Osteoblast (primary cell): ENCODE data around the gene SLC6A4. TPM values are rescaled to one million over a fixed set of nuclear protein-coding genes. Genes with fewer than 3 reads are reported as not detected.

ENCODE experiments used
- DNase-seq: peaks from one replicate; pipeline ENCODE4 v3.0.0; 2011; ENCODE audit warnings: low spot score, mixed read lengths; ENCODE audit not compliant: insufficient read length; ENCODE audit errors: missing footprints
- H2AFZ ChIP-seq: 2 replicates; pipeline ENCODE4 v1.6.0; 2011; ENCODE audit warnings: mild to moderate bottlenecking, low read length
- H3K27ac ChIP-seq: 2 replicates; pipeline ENCODE4 v1.5.1; 2011; ENCODE audit warnings: mild to moderate bottlenecking, low read depth, low read length, moderate library complexity
- H3K27me3 ChIP-seq: 2 replicates; pipeline ENCODE4 v1.6.0; 2012; ENCODE audit warnings: mild to moderate bottlenecking, control low read depth, inconsistent platforms, low read length, moderate library complexity; ENCODE audit not compliant: insufficient read depth
- H3K36me3 ChIP-seq: 2 replicates; pipeline ENCODE4 v1.5.1; 2011; ENCODE audit warnings: mild to moderate bottlenecking, low read length, control low read depth, moderate library complexity; ENCODE audit not compliant: insufficient read depth
- H3K4me1 ChIP-seq: 2 replicates; pipeline ENCODE4 v1.5.1; 2011; ENCODE audit warnings: mild to moderate bottlenecking, low read length, control low read depth, moderate library complexity; ENCODE audit not compliant: insufficient read depth
- H3K4me2 ChIP-seq: 2 replicates; pipeline ENCODE4 v1.6.0; 2011; ENCODE audit warnings: mild to moderate bottlenecking, low read length; ENCODE audit not compliant: insufficient read depth
- H3K4me3 ChIP-seq: fragments of 200-600 bp; sonication (generic); 3 replicates; pipeline ENCODE4 v1.5.1; 2012; ENCODE audit warnings: mild to moderate bottlenecking, low read length, inconsistent platforms; ENCODE audit not compliant: insufficient read depth
- H3K79me2 ChIP-seq: 2 replicates; pipeline ENCODE4 v1.6.0; 2012; ENCODE audit warnings: mild to moderate bottlenecking, low read length, control low read depth, inconsistent platforms; ENCODE audit not compliant: insufficient read depth
- H3K9me3 ChIP-seq: 2 replicates; pipeline ENCODE4 v1.5.1; 2011; ENCODE audit warnings: low read depth, low read length, control low read depth
- H4K20me1 ChIP-seq: 2 replicates; pipeline ENCODE4 v1.6.0; 2012; ENCODE audit warnings: mild to moderate bottlenecking, low read length, control low read depth; ENCODE audit not compliant: insufficient read depth
- total RNA-seq: library from RNA; depleted of rRNA; stranded (reverse); fragments of >200 nt; gene quantifications from 2 replicates; pipeline ENCODE4 v1.2.3, GENCODE V29; 2012
- TF ChIP-seq, protein P1 (sequence below): IDR thresholded peaks from 2 replicates; pipeline ENCODE4 v1.5.1; 2011; ENCODE audit warnings: mild to moderate bottlenecking, low read depth, low read length, moderate library complexity; ENCODE audit errors: extremely low read depth

The SLC6A4 gene
- total RNA-seq, 1 donor: 0.36 TPM

DNA sequence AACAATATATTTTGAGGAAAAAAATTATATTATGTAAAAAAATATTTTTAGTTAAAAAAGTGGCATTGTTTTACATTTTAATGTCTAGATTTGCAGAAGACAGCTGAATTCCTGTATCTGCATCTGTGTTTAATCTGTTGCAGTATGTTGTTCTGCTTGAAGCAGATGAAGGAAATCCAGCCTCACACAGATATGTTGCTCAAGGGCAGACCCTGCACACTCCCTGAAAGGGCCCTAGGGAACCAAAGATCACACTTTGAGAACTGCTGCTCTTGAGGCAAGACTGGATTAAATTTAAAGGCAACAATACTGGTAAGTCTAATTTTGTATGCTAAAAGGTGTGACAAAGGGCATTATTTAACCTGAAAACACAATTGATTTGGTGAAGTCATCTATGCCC, 16.4 kb upstream of the SLC6A4 start:
- Histone ChIP-seq H3K9me3 (no peaks in the 10 kb centered on the region), H3K27ac (no peak overlapping the region), H2AFZ (no peak overlapping the region), H3K4me3 (no peak overlapping the region), H3K36me3 (peaks cover 23% of the 10 kb centered on the region), H3K79me2 (no peaks in the 10 kb centered on the region), H3K27me3 (no peaks in the 10 kb centered on the region), H3K4me1 (peaks cover 11% of the 10 kb centered on the region), H4K20me1 (no peaks in the 10 kb centered on the region), H3K4me2 (no peak overlapping the region)
- no peak for DNase-seq
- TF ChIP-seq, protein P1, sequence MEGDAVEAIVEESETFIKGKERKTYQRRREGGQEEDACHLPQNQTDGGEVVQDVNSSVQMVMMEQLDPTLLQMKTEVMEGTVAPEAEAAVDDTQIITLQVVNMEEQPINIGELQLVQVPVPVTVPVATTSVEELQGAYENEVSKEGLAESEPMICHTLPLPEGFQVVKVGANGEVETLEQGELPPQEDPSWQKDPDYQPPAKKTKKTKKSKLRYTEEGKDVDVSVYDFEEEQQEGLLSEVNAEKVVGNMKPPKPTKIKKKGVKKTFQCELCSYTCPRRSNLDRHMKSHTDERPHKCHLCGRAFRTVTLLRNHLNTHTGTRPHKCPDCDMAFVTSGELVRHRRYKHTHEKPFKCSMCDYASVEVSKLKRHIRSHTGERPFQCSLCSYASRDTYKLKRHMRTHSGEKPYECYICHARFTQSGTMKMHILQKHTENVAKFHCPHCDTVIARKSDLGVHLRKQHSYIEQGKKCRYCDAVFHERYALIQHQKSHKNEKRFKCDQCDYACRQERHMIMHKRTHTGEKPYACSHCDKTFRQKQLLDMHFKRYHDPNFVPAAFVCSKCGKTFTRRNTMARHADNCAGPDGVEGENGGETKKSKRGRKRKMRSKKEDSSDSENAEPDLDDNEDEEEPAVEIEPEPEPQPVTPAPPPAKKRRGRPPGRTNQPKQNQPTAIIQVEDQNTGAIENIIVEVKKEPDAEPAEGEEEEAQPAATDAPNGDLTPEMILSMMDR: no peak

DNA sequence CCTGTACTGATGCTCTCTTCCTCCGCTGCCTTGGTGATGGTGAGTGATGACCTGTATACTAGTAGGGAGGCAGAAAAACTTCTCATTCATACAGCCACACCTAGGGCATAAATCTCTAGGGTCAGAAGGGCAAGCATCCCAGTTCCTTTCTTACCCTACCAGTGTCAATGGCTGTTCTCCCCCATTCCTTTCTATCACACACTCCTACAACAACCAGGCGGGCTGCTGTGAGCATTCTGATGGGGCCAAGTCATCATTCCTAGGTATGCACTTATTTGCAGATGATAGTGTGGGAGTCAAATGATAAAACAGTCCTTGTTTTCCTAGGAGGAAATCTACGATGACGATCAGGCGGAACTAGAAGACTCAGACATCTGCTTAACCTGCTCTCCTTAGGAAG, 14.0 kb upstream of the SLC6A4 start:
- Histone ChIP-seq H2AFZ (no peak overlapping the region), H4K20me1 (no peaks in the 10 kb centered on the region), H3K4me2 (no peak overlapping the region), H3K27me3 (no peaks in the 10 kb centered on the region), H3K4me3 (no peak overlapping the region), H3K79me2 (no peaks in the 10 kb centered on the region), H3K9me3 (no peaks in the 10 kb centered on the region), H3K36me3 (peaks cover 23% of the 10 kb centered on the region), H3K4me1 (peaks cover 15% of the 10 kb centered on the region), H3K27ac (no peak overlapping the region)
- no peak for DNase-seq
- TF ChIP-seq, protein P1: no peak

DNA sequence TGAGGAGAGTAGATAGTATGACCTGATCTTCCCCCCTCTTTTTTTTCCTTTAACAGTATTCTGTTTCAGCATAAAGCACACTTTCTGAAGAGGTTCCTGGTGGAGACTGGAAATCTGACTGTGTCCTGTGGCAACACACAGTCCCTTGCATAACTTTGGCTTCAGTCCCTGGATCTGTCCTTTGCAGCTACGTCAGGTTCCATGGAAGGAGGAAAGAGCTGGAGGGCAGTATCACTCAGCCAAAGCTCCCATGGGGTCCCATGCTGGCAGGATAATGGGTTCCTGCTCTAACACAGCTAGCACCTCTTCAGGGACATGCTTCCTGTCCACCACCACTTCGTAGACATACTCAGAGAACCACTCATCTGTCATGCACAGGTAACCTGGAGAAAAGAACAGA, 13.3 kb upstream of the SLC6A4 start:
- Histone ChIP-seq H3K36me3 (peaks cover 23% of the 10 kb centered on the region), H4K20me1 (no peaks in the 10 kb centered on the region), H3K9me3 (no peaks in the 10 kb centered on the region), H2AFZ (no peak overlapping the region), H3K27me3 (no peaks in the 10 kb centered on the region), H3K79me2 (no peaks in the 10 kb centered on the region), H3K4me2 (no peak overlapping the region), H3K4me1 (peaks cover 16% of the 10 kb centered on the region), H3K27ac (no peak overlapping the region), H3K4me3 (no peak overlapping the region)
- no peak for DNase-seq
- TF ChIP-seq, protein P1: no peak

DNA sequence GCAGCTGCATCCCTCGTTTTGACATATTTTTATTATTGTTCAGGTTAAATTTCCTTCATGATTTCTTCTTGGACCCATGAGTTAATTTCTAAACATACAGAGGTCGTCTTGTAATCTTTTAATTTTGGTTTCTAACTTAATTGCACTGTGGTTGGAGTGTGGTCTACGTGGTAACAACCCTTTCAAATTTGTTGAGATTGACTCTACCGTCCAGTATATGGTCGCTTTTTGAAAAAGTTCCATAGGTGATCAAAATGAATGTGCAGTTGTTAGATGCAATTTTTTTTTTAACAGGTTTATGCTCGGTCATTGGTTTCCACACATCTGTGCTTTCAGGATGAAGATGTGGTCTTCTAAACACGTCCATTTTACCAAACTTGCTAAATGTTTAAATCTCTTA, 11.0 kb upstream of the SLC6A4 start:
- Histone ChIP-seq H3K9me3 (no peaks in the 10 kb centered on the region), H3K4me2 (no peak overlapping the region), H3K79me2 (no peaks in the 10 kb centered on the region), H3K4me3 (no peak overlapping the region), H3K4me1 (peaks cover 16% of the 10 kb centered on the region), H3K27me3 (no peaks in the 10 kb centered on the region), H2AFZ (no peak overlapping the region), H4K20me1 (no peaks in the 10 kb centered on the region), H3K36me3 (peaks cover 19% of the 10 kb centered on the region), H3K27ac (no peak overlapping the region)
- DNase-seq: no peak
- TF ChIP-seq, protein P1: no peak
